Astrocyte of the cerebellum (primary cell): ENCODE results near the gene CRTC1.

Experiments used
- DNase-seq: peaks from one replicate; pipeline ENCODE4 v3.0.0-alpha.2; 2011; ENCODE audit warnings: low read depth
- H3K4me3 ChIP-seq: 2 replicates; pipeline ENCODE4 v1.5.1; 2011; ENCODE audit warnings: mild to moderate bottlenecking, low read depth, low read length, moderate library complexity
- CTCF ChIP-seq: IDR thresholded peaks from 2 replicates; pipeline ENCODE4 v1.5.1; 2012; ENCODE audit warnings: low read length, low read depth, moderate library complexity, mild to moderate bottlenecking; ENCODE audit errors: missing control alignments
- in situ Hi-C: cut with HindIII; loops from 2 replicates; pipeline ENCODE4 v1.10.0; 2017; ENCODE audit warnings: low sequenced_read_pairs

Gene CRTC1

GRCh38 chr19:18790566-18791314 lies 107.3 kb downstream of the CRTC1 start, which contains the start of gene COMP:
Gene COMP, minus strand, starts transcription at chr19:18791305. Its CDS starts 36 bp downstream, at chr19:18791269.
- no peak within 1 kb of the TSS for H3K4me3 ChIP-seq
- DNase-seq, result no peak
- TF ChIP-seq CTCF, result no peak
- in situ Hi-C loops, result no loop called here

- TF ChIP-seq CTCF, result no peak
- in situ Hi-C loops, result no loop called here
- H3K4me3 ChIP-seq, result no peak overlapping the region
- no peak for DNase-seq
Observed at GRCh38 chr19:18791315-18791678, 107.8 kb downstream of the CRTC1 start.

- no peak for TF ChIP-seq CTCF
- no peak for DNase-seq
- no peak overlapping the region for H3K4me3 ChIP-seq
- in situ Hi-C loops, result no loop called here
Observed at GRCh38 chr19:18792661-18793060, 109.2 kb downstream of the CRTC1 start.

- no peak for DNase-seq
- in situ Hi-C loops, result no loop called here
- H3K4me3 ChIP-seq, result no peak overlapping the region
- no peak for TF ChIP-seq CTCF
Observed at GRCh38 chr19:18793144-18794028, 109.9 kb downstream of the CRTC1 start.

GRCh38 chr19:18794029-18794313 lies 110.5 kb downstream of the CRTC1 start:
- H3K4me3 ChIP-seq, result no peak overlapping the region
- DNase-seq, result no peak
- no peak for TF ChIP-seq CTCF
- in situ Hi-C loops, result no loop called here

GRCh38 chr19:18794692-18795091 lies 111.2 kb downstream of the CRTC1 start:
- no peak for DNase-seq
- in situ Hi-C loops, result no loop called here
- TF ChIP-seq CTCF, result no peak
- H3K4me3 ChIP-seq, result no peak overlapping the region
